Caki2 (cell line): ENCODE data around the gene BACH1. TPM values are rescaled to one million over a fixed set of nuclear protein-coding genes. Genes with fewer than 3 reads are reported as not detected.
"Not testable (repeated sequence)": the region's sequence is repeated elsewhere in the genome, so short reads cannot be mapped to it uniquely, and the experiment has no call there.

Source experiments
- DNase-seq: peaks from one replicate; pipeline ENCODE4 v3.0.0-alpha.2; 2015; ENCODE audit warnings: low read depth
- in situ Hi-C: cut with HindIII; loops from 2 replicates; pipeline ENCODE4 v1.10.0; 2016; ENCODE audit warnings: low sequenced_read_pairs, low pct_unique_long_range_greater_than_20kb, mixed read lengths
- total RNA-seq: library from RNA; depleted of rRNA; stranded (reverse); fragments of >200 nt; shearing (Covaris generic); gene quantifications from 2 replicates; pipeline ENCODE4 v1.2.3, GENCODE V29; 2014; ENCODE audit warnings: low replicate concordance

Gene BACH1
- total RNA-seq, 1 experiment from 2014 or later = 33.4 TPM

DNA sequence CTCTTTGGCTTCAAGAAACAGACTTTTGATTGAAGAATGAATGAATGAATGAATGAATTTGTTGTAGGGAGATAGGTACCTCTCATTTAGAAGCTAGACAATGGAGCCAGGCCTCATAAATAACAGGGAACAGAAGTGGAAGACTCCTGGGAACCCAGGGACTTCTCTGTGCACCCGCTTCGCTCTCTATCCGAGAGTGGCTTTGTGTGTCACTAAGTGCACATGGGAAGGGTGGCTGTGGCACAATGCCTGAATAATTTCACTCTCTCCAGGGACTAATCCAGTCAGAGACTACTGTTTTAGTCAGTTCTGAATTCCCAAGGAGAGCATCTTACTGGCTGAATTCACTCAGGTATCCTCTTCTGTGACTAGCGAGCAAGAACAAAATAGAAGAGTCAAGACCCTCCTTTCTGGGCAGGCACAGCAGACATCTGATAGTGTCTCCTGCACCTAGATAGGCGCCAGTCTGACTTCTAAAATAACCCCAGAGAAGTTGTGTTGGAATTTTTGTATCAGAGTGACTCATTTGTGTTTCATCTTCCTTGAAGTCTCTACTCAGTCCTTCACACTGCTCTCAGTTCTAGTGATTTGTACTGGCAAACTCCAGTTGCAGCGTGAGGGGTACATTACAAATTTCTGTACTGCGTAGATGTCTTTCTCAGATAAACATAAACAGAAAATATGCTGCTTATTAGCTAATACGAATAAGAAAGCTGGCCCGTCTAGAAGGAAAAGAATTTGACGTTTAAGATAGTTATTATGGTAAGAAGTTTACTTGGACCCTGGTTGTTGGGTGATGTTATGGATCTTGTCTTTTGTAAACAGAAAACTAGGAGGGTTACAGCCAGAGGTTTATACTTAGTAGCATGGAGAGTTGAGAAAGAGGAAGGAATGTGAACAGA is 34.0 kb downstream of the BACH1 start:
- no peak for DNase-seq
- in situ Hi-C loops = no loop called here

DNA sequence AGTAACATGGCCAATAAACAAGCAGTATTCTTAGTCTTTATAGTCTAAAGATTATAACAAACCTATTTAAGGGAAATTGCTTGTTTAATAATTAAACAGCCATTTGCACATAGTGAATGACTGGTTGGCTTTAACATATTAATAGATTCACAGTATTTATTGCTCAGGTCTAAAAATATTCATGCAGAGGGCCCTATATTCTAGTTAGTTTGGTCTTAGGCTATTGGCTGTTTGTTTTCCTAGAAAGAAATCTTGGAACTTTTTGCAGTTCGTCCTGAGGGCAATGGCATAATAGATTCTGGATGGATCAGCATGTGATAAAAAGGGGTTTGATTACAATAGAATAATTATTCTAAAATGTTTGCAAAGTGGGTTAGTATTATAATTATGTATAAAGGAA is 34.7 kb downstream of the BACH1 start:
- in situ Hi-C loops = no loop called here
- DNase-seq = no peak

DNA sequence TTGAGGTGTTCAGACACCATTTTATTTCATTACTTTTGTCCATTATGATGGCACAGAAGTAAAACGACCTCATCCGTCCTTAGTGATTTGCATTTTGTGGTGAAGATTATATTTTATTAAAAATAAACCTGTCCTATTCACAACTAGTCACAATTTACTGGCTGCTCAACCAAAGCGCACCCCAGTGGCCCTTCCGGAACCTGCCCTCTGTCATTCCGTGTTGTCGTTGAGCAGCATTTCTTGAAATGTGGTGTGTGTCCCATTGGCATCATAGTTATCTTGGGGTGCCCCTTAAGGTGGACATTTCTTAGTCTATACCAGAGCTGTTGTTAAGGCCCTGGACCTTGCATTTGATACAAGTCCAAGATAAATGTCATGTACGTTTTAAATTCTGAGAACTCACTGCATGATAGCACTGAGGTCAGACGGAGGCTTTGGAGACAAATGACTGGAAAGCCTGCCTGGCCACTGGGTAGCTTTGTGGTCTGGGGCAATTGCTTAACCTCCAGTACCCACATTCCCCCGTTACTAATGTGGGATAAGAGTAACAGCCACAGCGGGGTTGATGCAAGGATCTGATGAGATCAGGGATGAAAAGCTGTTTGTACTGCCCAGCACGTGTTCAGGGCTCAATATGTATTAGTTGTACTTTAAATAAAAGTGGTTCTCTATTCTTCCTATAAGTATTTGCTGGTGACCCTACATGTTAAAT is 36.2 kb downstream of the BACH1 start:
- no peak for DNase-seq
- in situ Hi-C loops = no loop called here

GRCh38 chr21:29335720-29336119 is 37.0 kb downstream of the BACH1 start:
- DNase-seq = no peak
- in situ Hi-C loops = no loop called here

DNA sequence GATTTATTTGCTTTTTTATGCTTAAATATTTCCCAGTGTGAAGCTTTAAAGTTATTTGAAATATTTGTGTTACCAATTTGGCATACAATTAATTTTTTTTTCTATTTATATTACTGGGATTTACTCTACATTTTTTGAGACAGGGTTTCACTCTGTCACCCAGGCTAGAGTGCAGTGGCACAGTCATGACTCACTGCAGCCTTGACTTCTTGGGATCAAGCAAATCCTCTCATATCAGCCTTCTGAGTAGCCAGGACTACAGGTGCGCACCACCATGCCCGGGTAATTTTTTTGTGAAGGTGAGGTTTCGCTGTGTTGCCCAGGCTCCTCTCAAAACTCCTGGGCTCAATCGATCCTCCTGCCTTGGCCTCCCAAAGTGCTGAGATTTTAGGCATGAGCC is 39.5 kb downstream of the BACH1 start:
- in situ Hi-C loops = no loop called here
- no peak for DNase-seq

DNA sequence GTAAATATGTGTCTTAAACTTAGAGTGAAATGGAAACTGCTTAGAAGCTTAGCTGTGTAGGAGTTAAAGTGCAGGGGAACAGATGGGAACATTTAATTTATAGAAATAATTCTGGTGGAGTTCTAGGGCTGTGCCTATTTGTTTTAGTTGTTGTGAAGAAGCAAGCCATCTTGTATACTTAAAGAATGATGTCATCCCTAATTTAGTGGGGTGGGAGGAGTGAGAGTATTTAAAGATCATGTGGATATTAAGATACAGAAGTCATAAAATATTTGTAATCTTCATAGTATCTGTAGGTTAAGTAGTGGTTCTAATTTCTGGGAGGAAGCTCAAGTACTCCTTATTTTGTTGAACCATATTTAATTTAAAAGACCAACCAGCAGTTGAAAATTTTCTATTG is 41.5 kb downstream of the BACH1 start:
- DNase-seq = no peak
- in situ Hi-C loops = no loop called here

DNA sequence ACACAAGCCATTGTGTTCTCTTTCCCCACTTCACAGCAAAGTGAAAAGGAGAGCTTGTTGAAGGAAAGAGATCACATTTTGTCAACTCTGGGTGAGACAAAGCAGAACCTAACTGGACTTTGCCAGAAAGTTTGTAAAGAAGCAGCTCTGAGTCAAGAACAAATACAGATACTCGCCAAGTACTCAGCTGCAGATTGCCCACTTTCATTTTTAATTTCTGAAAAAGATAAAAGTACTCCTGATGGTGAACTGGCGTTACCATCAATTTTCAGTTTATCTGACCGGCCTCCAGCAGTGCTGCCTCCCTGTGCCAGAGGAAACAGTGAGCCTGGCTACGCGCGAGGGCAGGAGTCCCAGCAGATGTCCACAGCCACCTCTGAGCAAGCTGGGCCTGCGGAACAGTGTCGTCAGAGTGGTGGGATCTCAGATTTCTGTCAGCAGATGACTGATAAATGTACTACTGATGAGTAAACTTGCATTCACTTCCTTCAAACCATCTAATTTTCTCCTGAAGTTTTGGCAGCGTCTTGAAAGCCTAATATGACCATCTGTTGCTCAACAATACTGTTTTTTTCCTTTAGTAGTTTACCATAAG is 43.7 kb downstream of the BACH1 start:
- DNase-seq = no peak
- in situ Hi-C loops = no loop called here

DNA sequence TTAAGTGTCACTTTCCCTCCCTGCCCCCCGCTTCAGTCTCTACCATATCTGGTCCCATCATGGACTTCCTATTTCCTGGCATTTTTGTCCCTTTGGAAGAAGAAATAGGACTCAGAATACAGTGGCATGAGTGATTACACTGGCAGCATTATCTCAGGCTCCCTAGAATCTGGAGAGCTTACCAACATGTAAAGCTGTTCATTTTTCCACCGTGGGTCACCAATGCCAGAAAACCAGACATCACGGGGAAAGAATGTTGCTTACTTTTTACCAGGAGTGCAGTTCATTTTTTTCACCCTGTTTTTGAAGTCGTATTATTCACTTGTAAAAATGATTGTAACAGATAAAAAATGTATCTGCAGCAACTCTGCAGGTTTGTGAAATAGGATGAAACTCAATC is 44.8 kb downstream of the BACH1 start:
- in situ Hi-C loops = no loop called here
- no peak for DNase-seq

GRCh38 chr21:29346281-29346680 is 47.6 kb downstream of the BACH1 start:
- no peak for DNase-seq

DNA sequence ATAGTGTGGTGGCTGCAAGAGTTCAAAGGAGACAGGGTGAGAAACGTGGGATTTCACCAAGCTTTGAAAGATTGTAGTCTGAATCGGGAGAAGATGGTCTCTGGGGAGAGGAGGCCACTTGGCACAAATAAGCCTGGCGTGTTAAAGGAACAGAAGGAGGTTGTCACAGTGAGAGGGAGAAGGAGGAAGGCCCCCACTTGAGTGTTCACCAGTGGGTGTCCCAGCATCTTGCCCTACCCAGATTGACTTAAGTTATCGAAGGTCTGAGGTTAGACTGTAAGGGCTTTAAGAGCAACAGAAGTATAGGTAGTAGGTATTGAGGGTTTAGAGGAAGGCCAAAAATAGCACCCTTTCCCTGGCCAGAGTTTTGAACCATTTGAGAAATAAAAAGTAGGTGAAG is 48.0 kb downstream of the BACH1 start:
- DNase-seq = no peak
- in situ Hi-C loops = no loop called here

More at GRCh38 chr21:29346281-29346680, 47.6 kb downstream of the BACH1 start:
- in situ Hi-C loops = no loop called here

DNA sequence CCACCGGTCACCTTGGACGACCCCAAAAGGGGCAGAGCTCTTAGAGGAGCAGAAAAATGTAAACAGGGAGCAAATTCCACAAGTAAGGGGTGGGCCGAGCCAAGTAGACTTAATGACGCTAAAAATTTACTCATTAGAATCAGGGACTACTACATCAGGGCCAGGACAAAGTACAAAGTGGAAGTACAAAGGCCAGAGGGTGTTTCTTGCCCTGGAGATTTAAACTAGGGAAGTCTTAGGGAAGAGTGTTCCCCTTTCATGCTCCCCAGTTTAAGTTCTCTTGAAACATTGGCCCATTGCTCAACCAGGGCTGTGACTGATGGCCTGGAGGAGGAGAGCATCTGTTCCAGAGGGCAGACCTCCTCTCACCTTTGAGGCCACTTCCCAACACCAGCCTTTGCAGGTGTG is 48.6 kb downstream of the BACH1 start:
- in situ Hi-C loops = no loop called here
- DNase-seq = no peak

DNA sequence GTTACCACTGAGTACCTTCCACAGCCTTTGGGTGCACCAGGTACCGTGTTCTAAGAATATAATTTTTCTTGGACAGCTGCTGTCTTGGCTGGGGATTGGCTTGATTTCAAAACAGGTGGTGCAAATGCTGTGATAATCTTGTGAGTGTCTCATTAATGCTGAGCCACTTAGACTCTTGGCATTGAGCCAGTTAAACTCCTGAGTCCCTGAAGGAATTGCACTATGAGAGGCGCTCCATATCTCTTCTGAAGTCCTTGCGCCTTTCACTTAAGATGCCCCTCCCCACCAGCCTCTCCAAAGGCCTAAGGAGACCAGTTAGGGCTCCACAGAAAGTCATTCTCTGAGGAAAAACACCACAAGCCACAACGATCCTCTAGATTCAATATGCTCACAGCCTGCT is 51.0 kb downstream of the BACH1 start:
- no peak for DNase-seq
- in situ Hi-C loops = no loop called here

- in situ Hi-C loops = no loop called here
Measured at GRCh38 chr21:29350246-29350779, 51.6 kb downstream of the BACH1 start.

GRCh38 chr21:29351691-29352090 is 53.0 kb downstream of the BACH1 start:
- in situ Hi-C loops = no loop called here
- DNase-seq = no peak

More at GRCh38 chr21:29350246-29350779, 51.6 kb downstream of the BACH1 start:
- DNase-seq = no peak

DNA sequence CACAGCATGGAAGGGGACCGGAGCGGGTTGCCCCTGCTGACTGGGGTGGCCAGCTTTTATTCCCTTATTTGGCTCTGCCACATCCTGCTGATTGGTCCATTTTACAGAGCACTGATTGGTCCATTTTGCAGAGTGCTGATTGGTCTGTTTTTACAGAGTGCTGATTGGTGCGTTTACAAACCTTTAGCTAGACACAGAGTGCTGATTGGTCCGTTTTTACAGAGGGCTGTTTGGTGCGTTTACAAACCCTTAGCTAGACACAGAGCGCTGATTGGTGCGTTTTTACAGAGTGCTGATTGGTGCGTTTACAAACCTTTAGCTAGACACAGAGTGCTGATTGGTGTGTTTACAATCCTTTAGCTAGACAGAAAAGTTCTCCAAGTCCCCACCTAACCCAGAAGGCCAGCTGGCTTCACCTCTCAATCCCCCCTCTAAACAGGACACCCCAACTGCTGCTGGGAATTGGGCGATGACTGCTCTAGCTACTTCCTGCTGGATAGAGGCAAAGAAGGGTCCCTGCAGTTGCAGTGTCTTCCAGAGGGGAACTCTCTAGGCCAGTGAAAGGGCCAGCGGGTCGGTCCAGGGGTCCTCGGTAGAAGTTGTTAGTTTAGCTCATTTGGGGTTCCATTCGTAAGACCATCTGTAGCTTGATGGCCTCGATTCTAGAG is 56.5 kb downstream of the BACH1 start:
- in situ Hi-C loops, DNase-seq: not testable (repeated sequence)

DNA sequence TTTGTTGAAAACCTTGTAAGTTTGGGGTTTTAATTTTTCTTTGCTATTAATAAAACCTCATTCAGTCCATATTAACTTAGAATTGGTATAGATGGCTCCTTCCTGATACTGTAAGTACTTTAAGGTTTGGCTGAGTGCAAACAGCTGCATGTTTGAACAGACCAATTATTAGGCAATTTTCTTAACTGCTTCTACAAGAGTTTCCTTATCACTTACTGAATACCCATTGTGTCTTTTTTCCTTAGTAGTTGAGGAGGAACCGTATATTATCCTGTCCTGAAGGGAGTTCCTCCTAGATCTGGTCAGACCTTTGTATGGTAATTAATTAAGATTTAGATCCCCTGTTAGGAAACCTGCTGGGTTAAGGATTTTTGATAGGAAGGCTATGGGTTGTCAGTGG is 57.6 kb downstream of the BACH1 start:
- in situ Hi-C loops, DNase-seq: not testable (repeated sequence)

DNA sequence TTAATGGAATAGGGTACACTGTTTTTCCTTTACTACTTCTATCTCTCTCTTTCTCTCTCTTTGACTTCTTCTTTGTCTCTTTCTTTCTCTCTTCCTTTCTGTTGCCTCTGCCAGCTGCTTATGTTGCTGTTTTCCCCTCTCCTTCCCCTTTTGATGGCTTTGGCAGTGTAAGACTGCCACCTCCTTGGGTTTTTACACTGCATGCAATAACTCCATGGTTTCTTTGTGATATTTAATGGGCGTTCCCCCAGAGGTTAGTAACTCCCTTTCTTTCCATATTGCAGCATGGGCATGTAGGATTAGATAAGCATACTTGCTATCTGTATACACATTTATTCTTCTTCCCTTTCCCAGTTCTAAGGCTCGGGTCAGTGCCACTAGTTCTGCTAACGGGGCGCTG is 58.1 kb downstream of the BACH1 start:
- DNase-seq, in situ Hi-C loops: not testable (repeated sequence)

- in situ Hi-C loops = no loop called here
- no peak for DNase-seq
Measured at GRCh38 chr21:29359718-29360117, 61.0 kb downstream of the BACH1 start.
